SK-MEL-5 (cell line): ENCODE measurements around the gene SHISA3. TPM values are rescaled to one million over a fixed set of nuclear protein-coding genes. Genes with fewer than 3 reads are reported as not detected.

Experiments
- DNase-seq: peaks from one replicate; pipeline ENCODE4 v3.0.0-alpha.2; 2016; ENCODE audit warnings: low read depth, low spot score
- in situ Hi-C: cut with HindIII; loops from 2 replicates; pipeline ENCODE4 v1.10.0; 2016; ENCODE audit warnings: low sequenced_read_pairs, high pct_unique_total_duplicates, low pct_unique_long_range_greater_than_20kb
- total RNA-seq: library from RNA; depleted of rRNA; stranded (reverse); fragments of >200 nt; shearing (Covaris generic); gene quantifications from 2 replicates; pipeline ENCODE4 v1.2.3, GENCODE V29; 2014; rRNA removed

Gene SHISA3
- total RNA-seq, 1 experiment from 2014 or later, result not detected

GRCh38 chr4:42417550-42417949, 20.3 kb downstream of the SHISA3 start:
- in situ Hi-C loops, result no loop called here
- no peak for DNase-seq

GRCh38 chr4:42420140-42420539, 22.9 kb downstream of the SHISA3 start:
- in situ Hi-C loops, result no loop called here

GRCh38 chr4:42425146-42426065, 28.1 kb downstream of the SHISA3 start:
- in situ Hi-C loops, result no loop called here
- no peak for DNase-seq

More at GRCh38 chr4:42420140-42420539, 22.9 kb downstream of the SHISA3 start:
- no peak for DNase-seq

DNA sequence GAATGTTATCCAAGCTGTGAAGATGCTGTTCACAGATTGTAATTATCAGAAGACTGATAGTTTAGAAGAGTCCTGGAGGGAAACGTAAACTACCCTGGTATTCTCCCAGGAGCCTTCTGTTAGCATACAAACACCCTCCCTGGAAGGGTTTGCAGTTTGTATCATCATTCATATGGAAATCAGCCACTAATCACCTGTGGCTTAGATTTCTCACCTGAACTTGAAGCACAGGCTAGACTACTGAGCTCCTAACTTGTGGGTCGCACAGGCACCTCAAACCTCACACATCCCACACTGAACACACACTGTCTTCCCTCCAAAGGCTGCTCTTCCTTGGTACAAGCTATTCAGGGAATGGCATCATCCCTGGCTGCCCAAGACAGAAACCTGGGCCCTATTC, 30.7 kb downstream of the SHISA3 start:
- in situ Hi-C loops, result no loop called here
- no peak for DNase-seq

DNA sequence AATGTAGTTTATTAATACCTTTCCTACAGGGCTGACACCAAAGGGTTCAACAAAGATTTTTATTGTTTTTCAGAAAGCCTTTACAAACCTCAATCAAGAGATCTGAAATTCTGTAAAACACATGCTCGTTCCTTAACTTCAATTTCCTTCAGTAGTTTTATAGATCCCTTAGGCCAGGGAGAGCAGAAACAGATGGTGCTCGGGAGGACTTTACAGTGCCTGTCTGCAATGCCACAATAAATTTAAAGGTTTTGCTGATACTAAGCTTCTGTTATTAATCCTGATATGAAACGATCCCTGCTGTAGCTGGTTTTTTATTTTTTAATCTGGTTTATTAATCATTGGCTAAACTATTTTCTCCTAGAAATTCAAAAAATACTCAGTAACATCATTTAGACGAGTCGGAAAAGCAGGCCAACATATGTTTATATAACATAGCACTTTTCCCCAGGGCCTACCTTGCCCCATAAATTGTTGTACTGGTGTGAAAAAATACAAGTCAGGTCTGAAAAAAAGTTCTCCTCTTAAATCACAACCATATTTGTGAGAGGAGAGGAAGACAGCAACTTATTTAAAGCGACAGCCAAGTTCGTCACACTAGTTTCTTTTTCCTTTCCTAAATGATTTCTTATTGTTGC, 39.8 kb downstream of the SHISA3 start:
- in situ Hi-C loops, result no loop called here
- DNase-seq, result no peak

DNA sequence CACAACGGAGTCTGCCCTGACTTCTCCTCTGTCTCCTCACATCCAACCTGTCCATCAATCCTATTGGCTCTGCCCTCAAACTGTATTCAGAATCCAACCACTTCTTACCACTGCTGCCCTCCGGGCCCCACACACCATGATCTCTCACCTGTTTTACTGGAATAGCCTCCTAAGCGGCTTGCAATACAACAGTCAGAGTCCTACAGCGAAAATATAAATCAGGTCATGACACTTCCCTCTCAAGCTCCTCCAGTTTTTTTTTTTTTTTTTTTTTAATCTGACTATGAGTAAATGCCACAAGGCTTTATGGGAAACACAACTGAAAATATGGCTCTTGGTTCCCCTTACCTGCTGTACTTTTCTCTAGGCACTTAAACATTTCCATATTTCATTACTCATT, 42.8 kb downstream of the SHISA3 start:
- in situ Hi-C loops, result no loop called here
- no peak for DNase-seq

DNA sequence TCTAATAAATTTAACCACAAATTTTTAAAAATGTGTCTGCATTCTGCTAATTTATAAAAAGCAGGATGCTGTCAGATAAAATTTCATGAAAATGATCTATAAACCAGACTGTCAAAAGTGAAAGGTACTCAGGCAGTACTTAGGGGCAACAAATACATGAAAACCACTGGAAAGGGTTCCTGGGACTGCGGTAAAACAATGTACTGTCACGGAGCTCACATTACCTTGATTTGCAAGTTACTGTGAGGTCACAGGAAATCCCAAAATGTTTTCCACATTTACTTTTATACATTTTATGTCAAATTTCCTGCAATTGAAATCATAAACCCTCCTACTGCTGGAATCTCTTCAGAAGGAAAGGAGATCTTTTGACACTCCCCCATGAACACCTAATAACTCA, 45.3 kb downstream of the SHISA3 start:
- no peak for DNase-seq
- in situ Hi-C loops, result no loop called here

- DNase-seq, result no peak
- in situ Hi-C loops, result no loop called here
Observed at GRCh38 chr4:42445038-42445437, 47.8 kb downstream of the SHISA3 start.

DNA sequence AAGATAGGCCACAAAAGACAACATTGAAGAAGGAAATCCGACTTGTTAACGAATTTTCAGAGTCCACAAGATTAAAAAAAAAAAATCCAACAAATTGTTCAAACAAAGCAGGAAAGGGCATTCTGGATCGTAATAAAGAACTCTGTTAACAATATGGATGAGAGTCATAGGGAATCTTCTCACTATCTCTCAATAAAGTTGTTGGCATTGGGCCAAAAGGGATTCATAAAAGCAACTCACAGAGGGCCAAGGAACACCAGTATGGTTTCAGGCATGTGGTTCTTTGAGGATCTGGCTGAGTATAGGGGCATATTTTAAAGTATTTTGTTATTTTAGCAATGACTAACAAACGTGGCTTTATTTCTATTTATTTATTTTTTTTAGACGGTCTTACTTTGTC, 49.5 kb downstream of the SHISA3 start:
- no peak for DNase-seq
- in situ Hi-C loops, result no loop called here

Other genes starting within 250 kb of the SHISA3 start
- gene BEND4, start 244.8 kb upstream of the SHISA3 start, total RNA-seq, result not detected in 2 replicates